Upper lobe of right lung (tissue), 1 donor: ENCODE data around the gene ZNF836. TPM values are rescaled to one million over a fixed set of nuclear protein-coding genes. Genes with fewer than 3 reads are reported as not detected.

Experiments
- ATAC-seq: fragments of 200-7000 bp; cut with Tn5 transposase; one replicate; pipeline ENCODE4 v1.9.1; 2020; ENCODE audit warnings: mild to moderate bottlenecking, moderate library complexity
- DNase-seq: peaks from one replicate; pipeline ENCODE4 v3.0.0-alpha.2; 2020
- H3K27ac ChIP-seq: fragments of 200-600 bp; one replicate; pipeline ENCODE4 v1.8.0; 2022
- H3K27me3 ChIP-seq: fragments of 200-600 bp; one replicate; pipeline ENCODE4 v1.8.0; 2022; ENCODE audit warnings: mild to moderate bottlenecking
- H3K36me3 ChIP-seq: fragments of 200-600 bp; one replicate; pipeline ENCODE4 v1.8.0; 2022
- H3K4me1 ChIP-seq: fragments of 200-600 bp; one replicate; pipeline ENCODE4 v1.8.0; 2022
- H3K4me3 ChIP-seq: fragments of 200-600 bp; one replicate; pipeline ENCODE4 v1.8.0; 2022; ENCODE audit warnings: mild to moderate bottlenecking
- H3K9me3 ChIP-seq: fragments of 200-600 bp; one replicate; pipeline ENCODE4 v1.8.0; 2022
- CTCF ChIP-seq: fragments of 200-600 bp; IDR thresholded peaks from one replicate; pipeline ENCODE4 v1.8.0; 2022; ENCODE audit warnings: antibody characterized with exemption
- intact Hi-C: fragments of 100-400 bp; cut with DNase I; formaldehyde crosslinking; loops from one replicate; pipeline ENCODE4 v1.11.0; 2022
- total RNA-seq: library from RNA; stranded (reverse); fragmentation: NEBNext Ultra II Directional; extraction: Animal tissue kit (Norgen Biotek cat#: 25700); gene quantifications from one replicate; pipeline ENCODE4 v1.2.1, GENCODE V29; 2021
- donor health status: DM: no; HTN: yes; CAD: no; lungs with severe emphysema.

ZNF836 gene
- total RNA-seq, 1 donor from 2014 or later = 20.7 TPM

GRCh38 chr19:52142001-52142595, 29.3 kb downstream of the ZNF836 start:
- Histone ChIP-seq H3K27ac (no peak overlapping the region), H3K36me3 (no peaks in the 10 kb centered on the region), H3K27me3 (no peaks in the 10 kb centered on the region), H3K4me1 (peaks cover 15% of the 10 kb centered on the region), H3K4me3 (no peak overlapping the region), H3K9me3 (no peaks in the 10 kb centered on the region)
- TF ChIP-seq CTCF = no peak
- ATAC-seq (no peak), DNase-seq (no peak)
- intact Hi-C loops = no loop called here

- intact Hi-C loops = no loop called here
- Histone ChIP-seq H3K9me3 (no peaks in the 10 kb centered on the region), H3K27ac (no peak overlapping the region), H3K36me3 (no peaks in the 10 kb centered on the region), H3K4me3 (no peak overlapping the region), H3K27me3 (no peaks in the 10 kb centered on the region), H3K4me1 (peaks cover 15% of the 10 kb centered on the region)
- ATAC-seq = no peak
- TF ChIP-seq CTCF = no peak
- DNase-seq = no peak
These were observed 30.2 kb downstream of the ZNF836 start for GRCh38 chr19:52141203-52141602.

GRCh38 chr19:52140032-52140710, 31.2 kb downstream of the ZNF836 start:
- no peaks in the 10 kb centered on the region for H3K36me3 ChIP-seq
- no peaks in the 10 kb centered on the region for H3K9me3 ChIP-seq
- ATAC-seq (peak; percentile 100), DNase-seq (no peak)
- H3K4me3 ChIP-seq = peak overlapping the region; percentile 89
- TF ChIP-seq CTCF = no peak
- H3K4me1 ChIP-seq = peaks cover 15% of the 10 kb centered on the region
- H3K27me3 ChIP-seq = no peaks in the 10 kb centered on the region
- H3K27ac ChIP-seq = peak overlapping the region; percentile 93
- intact Hi-C loops = no loop called here

GRCh38 chr19:52139252-52140031, 32.0 kb downstream of the ZNF836 start, which contains the start of gene ZNF616:
ZNF616 (minus strand) TSS chr19:52139938; CDS start chr19:52130512, 9,426 bp downstream.
- H3K36me3 ChIP-seq = no peaks in the 10 kb centered on the region
- intact Hi-C loops = loop anchor here (5.0 kb wide), 1 partner anchor 98 kb away; no protein-coding TSS in a partner anchor
- H3K27me3 ChIP-seq = no peaks in the 10 kb centered on the region
- peak; percentile 94 for ATAC-seq
- peak; percentile 99 for DNase-seq
- TF ChIP-seq CTCF = peak; percentile 78
- H3K9me3 ChIP-seq = no peaks in the 10 kb centered on the region
- H3K27ac ChIP-seq = peak within 1 kb of the TSS; percentile 93
- H3K4me3 ChIP-seq = peak within 1 kb of the TSS; percentile 89
- H3K4me1 ChIP-seq = peaks cover 15% of the 10 kb centered on the region

GRCh38 chr19:52138983-52139251, 32.5 kb downstream of the ZNF836 start:
- DNase-seq (no peak), ATAC-seq (no peak)
- H3K27ac ChIP-seq = peak overlapping the region; percentile 93
- H3K27me3 ChIP-seq = no peaks in the 10 kb centered on the region
- intact Hi-C loops = loop anchor here (5.0 kb wide), 1 partner anchor 98 kb away; no protein-coding TSS in a partner anchor
- H3K4me3 ChIP-seq = peak overlapping the region; percentile 89
- H3K9me3 ChIP-seq = no peaks in the 10 kb centered on the region
- H3K36me3 ChIP-seq = no peaks in the 10 kb centered on the region
- TF ChIP-seq CTCF = no peak
- H3K4me1 ChIP-seq = peaks cover 15% of the 10 kb centered on the region
